Endodermal cell (in vitro differentiated cells): ENCODE results near the gene CRACDL. TPM values are rescaled to one million over a fixed set of nuclear protein-coding genes. Genes with fewer than 3 reads are reported as not detected.

ENCODE experiments used
- DNase-seq: peaks from one replicate; pipeline ENCODE4 v3.0.0-alpha.2; 2017
- H3K27ac ChIP-seq: 2 replicates; pipeline ENCODE4 v1.5.1; 2013; ENCODE audit warnings: mild to moderate bottlenecking, low read depth, low read length, moderate library complexity
- H3K27me3 ChIP-seq: 2 replicates; pipeline ENCODE4 v1.6.1; 2013; ENCODE audit warnings: mild to moderate bottlenecking, low read length, moderate library complexity; ENCODE audit not compliant: insufficient read depth, control insufficient read depth, poor library complexity, severe bottlenecking
- H3K36me3 ChIP-seq: 2 replicates; pipeline ENCODE4 v1.7.0; 2013; ENCODE audit warnings: mild to moderate bottlenecking, low read length, moderate library complexity; ENCODE audit not compliant: control insufficient read depth, insufficient read depth
- H3K4me1 ChIP-seq: one replicate; pipeline ENCODE4 v1.7.0; 2013; ENCODE audit warnings: low read length; ENCODE audit not compliant: control insufficient read depth, insufficient read depth
- H3K4me3 ChIP-seq: 2 replicates; pipeline ENCODE4 v1.5.1; 2013; ENCODE audit warnings: mild to moderate bottlenecking, low read length, moderate library complexity
- H3K9ac ChIP-seq: 2 replicates; pipeline ENCODE4 v1.6.1; 2013; ENCODE audit warnings: mild to moderate bottlenecking, low read length, moderate library complexity; ENCODE audit not compliant: poor library complexity, severe bottlenecking; ENCODE audit errors: extremely low read depth
- H3K9me3 ChIP-seq: 2 replicates; pipeline ENCODE4 v1.6.1; 2013; ENCODE audit warnings: mild to moderate bottlenecking, low read length, moderate library complexity; ENCODE audit not compliant: control insufficient read depth
- H3K27ac Mint-ChIP-seq: 2 replicates; pipeline ENCODE4 v1.8.0; 2020; ENCODE audit warnings: mixed read lengths
- H3K27me3 Mint-ChIP-seq: 2 replicates; pipeline ENCODE4 v1.8.0; 2021; ENCODE audit warnings: mild to moderate bottlenecking, mixed read lengths; ENCODE audit not compliant: insufficient read depth
- H3K36me3 Mint-ChIP-seq: 2 replicates; pipeline ENCODE4 v1.8.0; 2020; ENCODE audit warnings: low read depth, mixed read lengths
- H3K4me1 Mint-ChIP-seq: 2 replicates; pipeline ENCODE4 v1.8.0; 2020; ENCODE audit warnings: mixed read lengths
- H3K4me3 Mint-ChIP-seq: 2 replicates; pipeline ENCODE4 v1.8.0; 2020; ENCODE audit warnings: mild to moderate bottlenecking, moderate library complexity, mixed read lengths
- H3K9me3 Mint-ChIP-seq: 2 replicates; pipeline ENCODE4 v1.8.0; 2020; ENCODE audit warnings: mild to moderate bottlenecking, mixed read lengths
- CTCF ChIP-seq: fragments of 200-600 bp; sonication (generic); conservative IDR thresholded peaks from 2 replicates; pipeline ENCODE4 v1.5.0; 2021; ENCODE audit warnings: antibody characterized with exemption, mild to moderate bottlenecking
- WGBS, 2 experiments: methylation state at CpG; one replicate each; pipeline versions ENCODE4 v1.1.5 to v1.1.7; 2013; ENCODE audit warnings: missing lambda C conversion rate in 2 of 2, mixed read lengths in 1 of 2; ENCODE audit not compliant: insufficient coverage in 1 of 2, insufficient read length in 1 of 2; 5-methylcytosine and 5-hydroxymethylcytosine counted together
- total RNA-seq, 2 donors: library from RNA; stranded (reverse); fragmentation: NEBNext Ultra II Directional in 1 of 2; extraction: Animal tissue kit (Norgen Biotek cat#: 25700) in 1 of 2; gene quantifications; 2 replicates in 1 of 2; 3 replicates in 1 of 2; pipeline ENCODE4 v1.2.1, GENCODE V29; 2021

Gene CRACDL
- total RNA-seq, 2 donors from 2014 or later = 0.26 to 0.31 TPM

GRCh38 chr2:98787700-98788099, 148.3 kb downstream of the CRACDL start:
- H3K4me1 ChIP-seq = no peaks in the 10 kb centered on the region
- H3K36me3 ChIP-seq = no peaks in the 10 kb centered on the region
- no peak overlapping the region for H3K9ac ChIP-seq
- no peaks in the 10 kb centered on the region for H3K27me3 ChIP-seq
- Mint-ChIP-seq H3K4me1 (peaks cover 6% of the 10 kb centered on the region), H3K4me3 (no peak overlapping the region), H3K9me3 (peaks cover 1% of the 10 kb centered on the region), H3K27me3 (no peaks in the 10 kb centered on the region), H3K27ac (no peak overlapping the region), H3K36me3 (no peaks in the 10 kb centered on the region)
- no peak for DNase-seq
- 72 to 92% methylated on average over 4 to 8 of the region's 8 CpGs for WGBS, 2 experiments
- no peak overlapping the region for H3K27ac ChIP-seq
- TF ChIP-seq CTCF = no peak
- no peak overlapping the region for H3K4me3 ChIP-seq
- peaks cover 2% of the 10 kb centered on the region for H3K9me3 ChIP-seq

- Mint-ChIP-seq H3K27ac (no peak overlapping the region), H3K36me3 (no peaks in the 10 kb centered on the region), H3K4me3 (no peak overlapping the region), H3K4me1 (peaks cover 6% of the 10 kb centered on the region), H3K9me3 (peaks cover 16% of the 10 kb centered on the region), H3K27me3 (no peaks in the 10 kb centered on the region)
- no peak for TF ChIP-seq CTCF
- no peak for DNase-seq
- Histone ChIP-seq H3K27me3 (no peaks in the 10 kb centered on the region), H3K9ac (no peak overlapping the region), H3K27ac (no peak overlapping the region), H3K4me1 (no peaks in the 10 kb centered on the region), H3K9me3 (peaks cover 17% of the 10 kb centered on the region), H3K4me3 (no peak overlapping the region), H3K36me3 (no peaks in the 10 kb centered on the region)
- WGBS, 2 experiments = 88 to 100% methylated on average over 4 to 6 of the region's 6 CpGs
Observed at GRCh38 chr2:98786179-98786578, 149.8 kb downstream of the CRACDL start.

- TF ChIP-seq CTCF = no peak
- peaks cover 17% of the 10 kb centered on the region for H3K9me3 Mint-ChIP-seq
- Histone ChIP-seq H3K27ac (no peak overlapping the region), H3K4me3 (no peak overlapping the region), H3K9ac (no peak overlapping the region), H3K36me3 (no peaks in the 10 kb centered on the region), H3K9me3 (peaks cover 19% of the 10 kb centered on the region), H3K4me1 (no peaks in the 10 kb centered on the region), H3K27me3 (no peaks in the 10 kb centered on the region)
- H3K27me3 Mint-ChIP-seq = no peaks in the 10 kb centered on the region
- H3K4me1 Mint-ChIP-seq = peaks cover 2% of the 10 kb centered on the region
- H3K4me3 Mint-ChIP-seq = no peak overlapping the region
- no peak overlapping the region for H3K27ac Mint-ChIP-seq
- no peak for DNase-seq
- no peaks in the 10 kb centered on the region for H3K36me3 Mint-ChIP-seq
Observed at GRCh38 chr2:98782570-98782969, 153.5 kb downstream of the CRACDL start.
